AG04450 (cell line): Measurements from ENCODE around the gene PITPNB. TPM values are rescaled to one million over a fixed set of nuclear protein-coding genes. Genes with fewer than 3 reads are reported as not detected.

ENCODE experiments used
- CTCF ChIA-PET: fragments of 300-600, 350-600 bp; formaldehyde crosslinking; extraction: SDS; loops from one replicate; lab custom pipeline; 2022; ENCODE audit warnings: antibody characterized with exemption, inconsistent platforms; lab: Charles Lee
- POLR2A ChIA-PET: fragments of 350-600 bp; formaldehyde crosslinking; extraction: SDS; loops from one replicate; lab custom pipeline; 2021; ENCODE audit warnings: antibody characterized with exemption, inconsistent platforms; lab: Yijun Ruan, JAX
- DNase-seq: peaks from one replicate; pipeline ENCODE4 v3.0.0-alpha.2; 2011; ENCODE audit warnings: low read depth, low spot score
- H3K27ac ChIP-seq: one replicate; pipeline ENCODE4 v1.5.1; 2012; ENCODE audit warnings: low read depth, low read length, control low read depth
- H3K27me3 ChIP-seq: one replicate; pipeline ENCODE4 v1.6.0; 2012; ENCODE audit warnings: low read length; ENCODE audit not compliant: control insufficient read depth, insufficient read depth
- H3K4me3 ChIP-seq: 2 replicates; pipeline ENCODE4 v1.5.1; 2011; ENCODE audit warnings: mild to moderate bottlenecking, low read depth, low read length, control low read depth
- H3K9me3 ChIP-seq: 2 replicates; pipeline ENCODE4 v1.5.1; 2012; ENCODE audit warnings: low read length; ENCODE audit not compliant: control insufficient read depth, insufficient read depth
- CTCF ChIP-seq: IDR thresholded peaks from 2 replicates; pipeline ENCODE4 v1.5.1; 2011; ENCODE audit warnings: low read depth, low read length, control low read depth, inconsistent platforms
- polyA plus RNA-seq: library from polyadenylated mRNA; depleted of rRNA; stranded (reverse); fragments of >200 nt; gene quantifications from 2 replicates; pipeline ENCODE4 v1.2.3, GENCODE V29; 2011

The PITPNB gene
- polyA plus RNA-seq, 1 experiment, result 119 TPM

GRCh38 chr22:27934069-27934468 lies 15.0 kb upstream of the PITPNB start:
- CTCF ChIA-PET, result interaction anchor here (1.0 kb wide), 1 partner anchor 15 kb away, joined by 3 read pairs; the partner anchor contains the start of gene PITPNB
- no peak overlapping the region for H3K4me3 ChIP-seq
- no peaks in the 10 kb centered on the region for H3K9me3 ChIP-seq
- POLR2A ChIA-PET, result no interaction called here
- TF ChIP-seq CTCF, result no peak
- H3K27me3 ChIP-seq, result no peaks in the 10 kb centered on the region
- no peak for DNase-seq
- H3K27ac ChIP-seq, result no peak overlapping the region

GRCh38 chr22:27933186-27933983 lies 14.3 kb upstream of the PITPNB start:
- no peak overlapping the region for H3K4me3 ChIP-seq
- ChIA-PET POLR2A (no interaction called here), CTCF (interaction anchor here (1.0 kb wide), 1 partner anchor 14 kb away, joined by 3 read pairs; the partner anchor contains the start of gene PITPNB)
- H3K9me3 ChIP-seq, result no peaks in the 10 kb centered on the region
- DNase-seq, result no peak
- H3K27ac ChIP-seq, result no peak overlapping the region
- H3K27me3 ChIP-seq, result no peaks in the 10 kb centered on the region
- no peak for TF ChIP-seq CTCF

GRCh38 chr22:27930331-27931060 lies 11.4 kb upstream of the PITPNB start:
- no peak overlapping the region for H3K27ac ChIP-seq
- CTCF ChIA-PET, result interaction anchor here (0.6 to 1.7 kb wide), 2 partner anchors 10 to 40 kb away, joined by 3 to 4 read pairs; no protein-coding TSS in a partner anchor
- POLR2A ChIA-PET, result interaction anchor here (0.7 kb wide), 1 partner anchor 11 kb away, joined by 3 read pairs; the partner anchor contains the start of gene PITPNB
- TF ChIP-seq CTCF, result no peak
- no peaks in the 10 kb centered on the region for H3K9me3 ChIP-seq
- no peaks in the 10 kb centered on the region for H3K27me3 ChIP-seq
- no peak for DNase-seq
- no peak overlapping the region for H3K4me3 ChIP-seq

- H3K4me3 ChIP-seq, result no peak overlapping the region
- CTCF ChIA-PET, result no interaction called here
- H3K27me3 ChIP-seq, result no peaks in the 10 kb centered on the region
- no peak overlapping the region for H3K27ac ChIP-seq
- no peaks in the 10 kb centered on the region for H3K9me3 ChIP-seq
- no peak for DNase-seq
- POLR2A ChIA-PET, result no interaction called here
- TF ChIP-seq CTCF, result no peak
Measured at GRCh38 chr22:27927608-27928007, 8.6 kb upstream of the PITPNB start.

GRCh38 chr22:27925331-27925730 lies 6.3 kb upstream of the PITPNB start:
- no peak for DNase-seq
- ChIA-PET CTCF (no interaction called here), POLR2A (no interaction called here)
- no peak overlapping the region for H3K27ac ChIP-seq
- no peak overlapping the region for H3K4me3 ChIP-seq
- H3K27me3 ChIP-seq, result no peaks in the 10 kb centered on the region
- H3K9me3 ChIP-seq, result no peaks in the 10 kb centered on the region
- no peak for TF ChIP-seq CTCF
